ENCODE data around the gene HNRNPDL.
"Not testable (repeated sequence)": the region's sequence is repeated elsewhere in the genome, so short reads cannot be mapped to it uniquely, and the experiment has no call there.

The HNRNPDL gene

DNA sequence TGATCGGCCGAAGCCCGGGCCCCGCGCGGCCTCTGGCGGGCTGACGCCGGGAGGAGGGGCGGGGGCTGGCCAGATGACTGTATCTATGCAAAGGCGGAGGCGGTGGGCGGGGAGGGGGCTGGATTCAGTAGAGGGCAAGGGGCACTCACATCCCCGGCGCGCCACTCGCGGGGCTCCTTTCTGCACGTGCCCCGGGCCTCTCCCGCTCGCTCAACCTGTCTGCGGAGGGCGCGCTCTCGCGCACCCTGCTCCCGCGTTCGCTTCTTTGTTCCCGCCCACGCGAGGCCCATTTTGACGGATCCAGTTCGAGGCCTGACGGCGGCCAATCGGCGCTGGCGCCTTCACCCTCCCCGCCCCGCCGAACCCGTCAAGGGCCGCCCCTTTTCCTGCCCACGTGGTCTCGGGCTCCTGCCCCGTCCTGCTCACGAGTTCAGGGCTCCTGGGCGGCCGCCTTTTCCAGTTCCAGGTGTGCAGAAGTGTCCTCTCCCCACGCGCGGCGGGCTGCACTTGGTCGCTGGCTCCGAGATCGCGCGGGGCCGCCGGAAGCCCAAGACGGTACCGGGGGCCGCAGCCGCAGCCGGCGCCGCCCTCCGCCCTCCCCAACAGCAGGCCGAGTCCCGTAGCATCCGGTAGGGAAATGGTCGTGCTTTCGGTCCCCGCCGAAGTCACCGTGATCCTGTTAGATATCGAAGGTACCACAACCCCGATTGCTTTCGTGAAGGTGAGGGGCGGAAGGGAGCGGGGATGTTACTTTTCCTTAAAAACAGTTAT is at the start of gene HNRNPDL, which contains the start of gene ENOPH1:
HNRNPDL (minus strand) TSS at position 270 of the 771 bp plus-strand sequence. CDS start 772 bp downstream, outside the sequence.
ENOPH1 (plus strand) TSS at position 398 of the 771 bp plus-strand sequence; CDS start at position 638, 240 bp downstream.
- Histone ChIP-seq H3K4me1 (ENCODE audit: control insufficient read depth, insufficient read depth, low read length) (no peaks in the 10 kb centered on the region), H3K4me3 (ENCODE audit: low read length) (peak within 1 kb of the TSS; percentile 97), H3K9me3 (ENCODE audit: control insufficient read depth, insufficient read depth, low read length) (no peaks in the 10 kb centered on the region), H3K36me3 (ENCODE audit: control insufficient read depth, insufficient read depth, low read length) (peaks cover 7% of the 10 kb centered on the region; the same call in 1 of the 2 replicates), H3K27me3 (ENCODE audit: control insufficient read depth, insufficient read depth, low read length) (no peaks in the 10 kb centered on the region), H3K27ac (ENCODE audit: low read length) (no peak within 1 kb of the TSS)
- peak; percentile 91 for DNase-seq (ENCODE audit: low read depth, low spot score)
- no CpG with 5 or more reads among the region's 83 CpGs for WGBS (ENCODE audit: insufficient coverage, insufficient read length)

- Histone ChIP-seq H3K27me3 (ENCODE audit: control insufficient read depth, insufficient read depth, low read length) (no peaks in the 10 kb centered on the region), H3K4me3 (ENCODE audit: low read length) (no peak overlapping the region), H3K36me3 (ENCODE audit: control insufficient read depth, insufficient read depth, low read length) (no peaks in the 10 kb centered on the region), H3K9me3 (ENCODE audit: control insufficient read depth, insufficient read depth, low read length) (no peaks in the 10 kb centered on the region), H3K4me1 (ENCODE audit: control insufficient read depth, insufficient read depth, low read length) (peaks cover 2% of the 10 kb centered on the region; the same call in 1 of the 2 replicates), H3K27ac (ENCODE audit: low read length) (no peak overlapping the region)
- WGBS (ENCODE audit: insufficient coverage, insufficient read length), result no CpG with 5 or more reads among the region's 14 CpGs
- no peak for DNase-seq (ENCODE audit: low read depth, low spot score)
These were observed 49.3 kb upstream of the HNRNPDL start for GRCh38 chr4:82479562-82479961.

- H3K4me3 ChIP-seq (ENCODE audit: low read length); DNase-seq (ENCODE audit: low read depth, low spot score); H3K27me3 ChIP-seq (ENCODE audit: control insufficient read depth, insufficient read depth, low read length); H3K4me1 ChIP-seq (ENCODE audit: control insufficient read depth, insufficient read depth, low read length); H3K36me3 ChIP-seq (ENCODE audit: control insufficient read depth, insufficient read depth, low read length); H3K27ac ChIP-seq (ENCODE audit: low read length); H3K9me3 ChIP-seq (ENCODE audit: control insufficient read depth, insufficient read depth, low read length): not testable (repeated sequence)
- WGBS (ENCODE audit: insufficient coverage, insufficient read length), result no CpG with 5 or more reads among the region's 9 CpGs
These were observed 47.2 kb upstream of the HNRNPDL start for GRCh38 chr4:82477469-82477868.

GRCh38 chr4:82475931-82476330 is 45.7 kb upstream of the HNRNPDL start:
- no CpG with 5 or more reads among the region's 7 CpGs for WGBS (ENCODE audit: insufficient coverage, insufficient read length)

GRCh38 chr4:82473621-82474164 is 43.4 kb upstream of the HNRNPDL start:
- no peaks in the 10 kb centered on the region for H3K27me3 ChIP-seq (ENCODE audit: control insufficient read depth, insufficient read depth, low read length)
- WGBS (ENCODE audit: insufficient coverage, insufficient read length), result no CpG with 5 or more reads among the region's 15 CpGs
- H3K36me3 ChIP-seq (ENCODE audit: control insufficient read depth, insufficient read depth, low read length), result no peaks in the 10 kb centered on the region
- H3K4me3 ChIP-seq (ENCODE audit: low read length), result no peak overlapping the region
- DNase-seq (ENCODE audit: low read depth, low spot score), result no peak
- H3K9me3 ChIP-seq (ENCODE audit: control insufficient read depth, insufficient read depth, low read length), result no peaks in the 10 kb centered on the region
- peaks cover 2% of the 10 kb centered on the region; the same call in 1 of the 2 replicates for H3K4me1 ChIP-seq (ENCODE audit: control insufficient read depth, insufficient read depth, low read length)
- no peak overlapping the region for H3K27ac ChIP-seq (ENCODE audit: low read length)

More at GRCh38 chr4:82475931-82476330, 45.7 kb upstream of the HNRNPDL start:
- DNase-seq (ENCODE audit: low read depth, low spot score); H3K9me3 ChIP-seq (ENCODE audit: control insufficient read depth, insufficient read depth, low read length); H3K27me3 ChIP-seq (ENCODE audit: control insufficient read depth, insufficient read depth, low read length); H3K36me3 ChIP-seq (ENCODE audit: control insufficient read depth, insufficient read depth, low read length); H3K4me3 ChIP-seq (ENCODE audit: low read length); H3K27ac ChIP-seq (ENCODE audit: low read length); H3K4me1 ChIP-seq (ENCODE audit: control insufficient read depth, insufficient read depth, low read length): not testable (repeated sequence)

DNA sequence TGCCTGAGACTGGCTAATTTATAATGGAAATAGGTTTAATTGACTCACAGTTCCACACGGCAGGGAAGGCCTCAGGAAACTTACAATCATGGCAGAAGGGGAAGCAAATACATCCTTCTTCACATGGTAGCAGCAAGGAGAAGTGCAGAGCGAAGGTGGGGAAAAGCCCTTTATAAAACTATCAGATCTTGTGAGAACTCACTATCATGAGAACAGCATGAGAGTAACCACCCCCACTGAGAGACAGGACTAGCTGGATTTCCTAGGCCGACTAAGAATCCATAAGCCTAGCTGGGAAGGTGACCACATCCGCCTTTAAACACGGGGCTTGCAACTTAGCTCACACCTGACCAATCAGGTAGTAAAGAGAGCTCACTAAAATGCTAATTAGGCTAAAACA is 42.8 kb upstream of the HNRNPDL start:
- H3K36me3 ChIP-seq (ENCODE audit: control insufficient read depth, insufficient read depth, low read length); H3K27me3 ChIP-seq (ENCODE audit: control insufficient read depth, insufficient read depth, low read length); H3K27ac ChIP-seq (ENCODE audit: low read length); H3K9me3 ChIP-seq (ENCODE audit: control insufficient read depth, insufficient read depth, low read length); H3K4me3 ChIP-seq (ENCODE audit: low read length); DNase-seq (ENCODE audit: low read depth, low spot score); H3K4me1 ChIP-seq (ENCODE audit: control insufficient read depth, insufficient read depth, low read length): not testable (repeated sequence)
- WGBS (ENCODE audit: insufficient coverage, insufficient read length), result no CpG with 5 or more reads among the region's 5 CpGs

DNA sequence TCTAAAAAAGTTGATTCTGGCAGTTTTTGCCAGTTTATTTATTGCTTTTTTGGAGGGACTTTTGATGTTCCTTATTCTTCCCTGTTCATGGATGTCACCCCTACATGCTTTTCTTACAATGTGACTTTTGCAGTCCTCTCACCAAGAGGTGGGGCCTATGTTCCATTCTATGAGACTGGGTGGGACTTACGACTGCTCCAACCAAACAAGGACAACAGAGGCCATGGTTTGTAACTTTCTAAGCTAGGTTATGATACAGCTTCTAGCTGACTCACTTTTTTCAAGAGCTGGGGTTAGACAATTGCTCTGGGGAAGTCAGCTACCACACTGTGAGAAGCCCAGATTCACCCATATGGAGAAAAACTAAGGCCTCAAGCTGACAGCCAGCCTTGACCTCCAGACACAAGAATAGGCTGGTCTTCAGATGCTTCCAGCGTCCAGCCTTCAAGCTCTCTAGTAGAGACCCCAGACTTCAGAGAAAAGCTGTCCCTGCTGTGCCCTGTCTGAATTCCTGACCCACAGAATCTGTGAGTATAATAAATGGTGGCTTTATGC is 39.6 kb upstream of the HNRNPDL start:
- WGBS (ENCODE audit: insufficient coverage, insufficient read length), result no CpG with 5 or more reads among the region's 2 CpGs
- DNase-seq (ENCODE audit: low read depth, low spot score), result no peak

DNA sequence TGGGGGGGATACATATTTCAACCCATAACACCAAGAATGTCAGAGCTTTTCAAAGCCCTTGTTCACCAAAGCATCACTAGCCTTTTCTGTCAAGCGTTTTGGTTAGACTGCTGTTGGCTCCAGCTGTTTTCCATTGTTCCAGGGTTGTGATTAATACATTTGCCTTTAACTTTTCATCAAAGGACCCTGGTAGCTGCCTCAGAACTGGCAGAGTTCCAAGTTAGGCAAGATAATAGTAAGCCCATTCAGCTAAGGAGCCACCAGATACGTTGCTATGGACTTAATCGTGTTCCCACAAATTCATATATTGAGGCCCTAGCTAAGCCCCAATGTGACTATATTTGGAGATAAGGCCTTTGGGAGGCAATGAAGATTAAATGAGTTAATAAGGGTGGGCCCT is 37.2 kb upstream of the HNRNPDL start:
- no peaks in the 10 kb centered on the region for H3K27me3 ChIP-seq (ENCODE audit: control insufficient read depth, insufficient read depth, low read length)
- H3K4me3 ChIP-seq (ENCODE audit: low read length), result no peak overlapping the region
- no peaks in the 10 kb centered on the region for H3K9me3 ChIP-seq (ENCODE audit: control insufficient read depth, insufficient read depth, low read length)
- H3K27ac ChIP-seq (ENCODE audit: low read length), result no peak overlapping the region
- H3K36me3 ChIP-seq (ENCODE audit: control insufficient read depth, insufficient read depth, low read length), result peaks cover 4% of the 10 kb centered on the region; the same call in 1 of the 2 replicates
- no peak for DNase-seq (ENCODE audit: low read depth, low spot score)
- H3K4me1 ChIP-seq (ENCODE audit: control insufficient read depth, insufficient read depth, low read length), result no peaks in the 10 kb centered on the region
- WGBS (ENCODE audit: insufficient coverage, insufficient read length), result no CpG with 5 or more reads among the region's 3 CpGs

More for the DNA sequence above, 39.6 kb upstream of the HNRNPDL start:
- no peaks in the 10 kb centered on the region for H3K9me3 ChIP-seq (ENCODE audit: control insufficient read depth, insufficient read depth, low read length)
- no peak overlapping the region for H3K27ac ChIP-seq (ENCODE audit: low read length)
- H3K4me1 ChIP-seq (ENCODE audit: control insufficient read depth, insufficient read depth, low read length), result no peaks in the 10 kb centered on the region
- H3K4me3 ChIP-seq (ENCODE audit: low read length), result no peak overlapping the region
- no peaks in the 10 kb centered on the region for H3K27me3 ChIP-seq (ENCODE audit: control insufficient read depth, insufficient read depth, low read length)
- no peaks in the 10 kb centered on the region for H3K36me3 ChIP-seq (ENCODE audit: control insufficient read depth, insufficient read depth, low read length)

DNA sequence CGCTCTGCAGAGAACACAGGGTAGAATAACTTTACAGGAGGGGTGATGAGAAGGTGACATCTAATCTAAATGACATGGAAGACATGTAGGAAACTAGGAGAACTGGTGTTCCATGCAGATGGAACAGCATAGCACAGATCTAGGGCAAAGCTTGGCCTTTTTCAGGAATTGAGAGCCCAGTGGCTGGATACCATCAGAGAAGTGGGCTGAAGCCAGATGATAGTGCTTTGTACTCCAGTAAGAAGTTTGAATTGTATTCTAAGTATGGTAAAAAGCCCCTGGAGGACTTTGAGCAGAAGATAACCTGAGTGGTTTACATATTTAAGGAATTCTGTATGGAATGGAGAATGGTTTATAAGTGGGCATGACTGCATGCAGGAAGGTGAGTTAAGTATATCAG is 33.0 kb upstream of the HNRNPDL start:
- Histone ChIP-seq H3K4me1 (ENCODE audit: control insufficient read depth, insufficient read depth, low read length) (no peaks in the 10 kb centered on the region), H3K36me3 (ENCODE audit: control insufficient read depth, insufficient read depth, low read length) (peaks cover 4% of the 10 kb centered on the region; the same call in 1 of the 2 replicates), H3K27ac (ENCODE audit: low read length) (no peak overlapping the region), H3K27me3 (ENCODE audit: control insufficient read depth, insufficient read depth, low read length) (no peaks in the 10 kb centered on the region), H3K4me3 (ENCODE audit: low read length) (no peak overlapping the region), H3K9me3 (ENCODE audit: control insufficient read depth, insufficient read depth, low read length) (no peaks in the 10 kb centered on the region)
- DNase-seq (ENCODE audit: low read depth, low spot score), result no peak
- WGBS (ENCODE audit: insufficient coverage, insufficient read length), result no CpG with 5 or more reads among the region's 1 CpG

GRCh38 chr4:82462415-82462831 is 32.2 kb upstream of the HNRNPDL start:
- Histone ChIP-seq H3K4me1 (ENCODE audit: control insufficient read depth, insufficient read depth, low read length) (no peaks in the 10 kb centered on the region), H3K9me3 (ENCODE audit: control insufficient read depth, insufficient read depth, low read length) (no peaks in the 10 kb centered on the region), H3K4me3 (ENCODE audit: low read length) (no peak overlapping the region), H3K27ac (ENCODE audit: low read length) (no peak overlapping the region), H3K36me3 (ENCODE audit: control insufficient read depth, insufficient read depth, low read length) (peaks cover 4% of the 10 kb centered on the region; the same call in 1 of the 2 replicates), H3K27me3 (ENCODE audit: control insufficient read depth, insufficient read depth, low read length) (no peaks in the 10 kb centered on the region)
- DNase-seq (ENCODE audit: low read depth, low spot score), result peak; percentile 64
- WGBS (ENCODE audit: insufficient coverage, insufficient read length), result no CpG with 5 or more reads among the region's 7 CpGs

Data from iPS DF 6.9 (cell line).